ENCODE measurements around the gene NF2.

NF2 gene

GRCh38 chr22:29631725-29632124 is 28.3 kb downstream of the NF2 start:
- H3K9me3 ChIP-seq (ENCODE audit: control insufficient read depth, insufficient read depth, low read length): no peaks in the 10 kb centered on the region
- peaks cover 4% of the 10 kb centered on the region; the same call in 1 of the 2 replicates for H3K4me1 ChIP-seq (ENCODE audit: insufficient read depth, low read length)
- no peaks in the 10 kb centered on the region for H3K36me3 ChIP-seq (ENCODE audit: insufficient read depth, low read length)
- no peak overlapping the region for H3K9ac ChIP-seq (ENCODE audit: low read depth, low read length)

DNA sequence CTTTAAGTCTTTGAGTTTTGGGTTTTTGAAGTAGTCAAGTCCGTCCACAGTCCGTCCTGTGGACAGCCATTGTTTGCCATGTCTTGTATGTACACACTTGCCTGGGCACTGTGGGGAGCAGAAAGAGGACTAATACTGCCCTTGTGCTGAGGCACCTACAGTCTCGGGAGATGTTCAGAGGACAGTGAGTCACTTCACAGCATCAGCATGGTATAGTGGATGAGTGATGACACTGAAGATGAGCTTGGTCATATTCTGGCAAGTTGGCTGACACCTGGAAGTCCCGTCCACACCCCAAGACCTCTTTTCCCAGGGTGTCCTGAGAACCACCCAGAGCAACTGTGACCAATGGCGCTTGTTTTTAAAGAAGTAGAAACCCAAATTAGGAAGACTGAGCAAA is 29.2 kb downstream of the NF2 start:
- no peak overlapping the region for H3K9ac ChIP-seq (ENCODE audit: low read depth, low read length)
- no peaks in the 10 kb centered on the region; the same call in 1 of the 2 replicates for H3K4me1 ChIP-seq (ENCODE audit: insufficient read depth, low read length)
- H3K36me3 ChIP-seq (ENCODE audit: insufficient read depth, low read length): no peaks in the 10 kb centered on the region
- H3K9me3 ChIP-seq (ENCODE audit: control insufficient read depth, insufficient read depth, low read length): no peaks in the 10 kb centered on the region

DNA sequence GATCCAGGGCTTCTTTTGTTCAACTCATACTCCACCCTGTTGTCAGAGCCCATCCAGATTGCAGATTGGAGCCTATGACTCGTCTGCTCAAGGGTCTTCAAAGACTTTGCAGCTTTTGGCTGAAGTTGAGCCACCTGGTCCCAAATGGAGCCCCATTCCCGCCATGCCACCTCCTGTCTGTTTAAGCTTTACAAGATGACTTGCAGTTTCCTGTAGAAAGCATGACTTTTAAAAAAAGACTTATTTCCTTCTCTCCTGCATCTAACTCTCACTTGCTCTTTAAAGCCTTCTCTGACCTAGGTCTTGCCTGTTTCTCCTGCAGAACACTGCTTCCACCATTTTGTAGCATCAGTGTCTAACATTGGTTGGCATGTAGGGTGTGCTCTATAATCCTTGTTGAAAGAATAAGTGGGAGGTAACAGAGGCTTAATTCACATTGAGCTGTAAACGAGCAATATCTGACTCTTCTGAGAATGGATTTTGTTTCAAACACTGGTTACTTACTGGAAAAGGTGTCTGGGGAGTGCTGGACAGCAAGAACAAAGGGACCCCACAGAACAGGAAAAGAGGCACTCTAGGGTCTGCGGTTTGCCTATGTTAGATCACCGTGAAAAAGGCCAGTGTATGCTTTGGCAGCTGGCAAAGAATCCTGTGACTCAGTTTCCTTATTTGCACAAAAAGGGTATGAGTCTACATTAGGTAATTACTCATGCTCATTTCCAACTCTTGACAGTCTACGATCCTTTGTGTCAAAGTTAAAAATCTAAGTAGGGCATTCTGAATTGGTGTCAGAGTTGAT is 30.3 kb downstream of the NF2 start:
- Histone ChIP-seq H3K9me3 (ENCODE audit: control insufficient read depth, insufficient read depth, low read length) (no peaks in the 10 kb centered on the region), H3K36me3 (ENCODE audit: insufficient read depth, low read length) (0 out of 2 replicates have a peak, but pooled peaks cover 2% of the 10 kb centered on the region), H3K4me1 (ENCODE audit: insufficient read depth, low read length) (no peaks in the 10 kb centered on the region), H3K9ac (ENCODE audit: low read depth, low read length) (no peak overlapping the region)

DNA sequence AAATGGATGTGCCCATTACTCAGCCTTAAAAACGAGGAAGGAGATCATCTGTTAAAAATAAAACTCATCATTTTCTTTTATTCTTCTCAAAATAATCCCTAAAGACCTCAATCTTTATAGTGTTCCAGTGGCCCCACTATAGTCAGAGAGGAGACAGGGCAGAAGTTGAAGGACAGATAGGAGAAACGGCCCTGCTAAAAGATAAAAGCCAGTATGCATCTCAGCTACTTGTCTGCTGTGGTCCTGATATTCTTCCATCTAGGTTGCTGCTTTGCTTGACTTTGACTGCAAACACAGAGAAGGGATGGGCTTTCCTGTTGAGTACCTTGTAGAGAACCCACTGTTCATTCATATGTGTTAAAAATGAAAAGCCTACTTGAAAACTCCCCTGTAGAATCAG is 31.4 kb downstream of the NF2 start:
- H3K36me3 ChIP-seq (ENCODE audit: insufficient read depth, low read length): peaks cover 8% of the 10 kb centered on the region; the same call in 1 of the 2 replicates
- no peaks in the 10 kb centered on the region for H3K9me3 ChIP-seq (ENCODE audit: control insufficient read depth, insufficient read depth, low read length)
- H3K4me1 ChIP-seq (ENCODE audit: insufficient read depth, low read length): no peaks in the 10 kb centered on the region
- no peak overlapping the region for H3K9ac ChIP-seq (ENCODE audit: low read depth, low read length)

GRCh38 chr22:29635734-29636357 is 32.4 kb downstream of the NF2 start:
- H3K9ac ChIP-seq (ENCODE audit: low read depth, low read length): no peak overlapping the region

GRCh38 chr22:29636751-29637150 is 33.3 kb downstream of the NF2 start:
- Histone ChIP-seq H3K36me3 (ENCODE audit: insufficient read depth, low read length) (peaks cover 8% of the 10 kb centered on the region; the same call in 1 of the 2 replicates), H3K9me3 (ENCODE audit: control insufficient read depth, insufficient read depth, low read length) (no peaks in the 10 kb centered on the region), H3K9ac (ENCODE audit: low read depth, low read length) (no peak overlapping the region), H3K4me1 (ENCODE audit: insufficient read depth, low read length) (peaks cover 6% of the 10 kb centered on the region; the same call in 1 of the 2 replicates)

More at GRCh38 chr22:29635734-29636357, 32.4 kb downstream of the NF2 start:
- H3K36me3 ChIP-seq (ENCODE audit: insufficient read depth, low read length): peaks cover 8% of the 10 kb centered on the region; the same call in 1 of the 2 replicates
- H3K4me1 ChIP-seq (ENCODE audit: insufficient read depth, low read length): no peaks in the 10 kb centered on the region
- H3K9me3 ChIP-seq (ENCODE audit: control insufficient read depth, insufficient read depth, low read length): no peaks in the 10 kb centered on the region

- Histone ChIP-seq H3K9me3 (ENCODE audit: control insufficient read depth, insufficient read depth, low read length) (no peaks in the 10 kb centered on the region; the same call in 1 of the 2 replicates), H3K9ac (ENCODE audit: low read depth, low read length) (no peak overlapping the region), H3K36me3 (ENCODE audit: insufficient read depth, low read length) (peaks cover 12% of the 10 kb centered on the region), H3K4me1 (ENCODE audit: insufficient read depth, low read length) (peaks cover 8% of the 10 kb centered on the region; the same call in 1 of the 2 replicates)
These were observed 33.7 kb downstream of the NF2 start for GRCh38 chr22:29637181-29637580.

GRCh38 chr22:29638678-29639077 is 35.2 kb downstream of the NF2 start:
- peaks cover 13% of the 10 kb centered on the region for H3K36me3 ChIP-seq (ENCODE audit: insufficient read depth, low read length)
- H3K9ac ChIP-seq (ENCODE audit: low read depth, low read length): no peak overlapping the region
- H3K9me3 ChIP-seq (ENCODE audit: control insufficient read depth, insufficient read depth, low read length): no peaks in the 10 kb centered on the region; the same call in none of the 2 replicates
- peaks cover 8% of the 10 kb centered on the region; the same call in 1 of the 2 replicates for H3K4me1 ChIP-seq (ENCODE audit: insufficient read depth, low read length)

DNA sequence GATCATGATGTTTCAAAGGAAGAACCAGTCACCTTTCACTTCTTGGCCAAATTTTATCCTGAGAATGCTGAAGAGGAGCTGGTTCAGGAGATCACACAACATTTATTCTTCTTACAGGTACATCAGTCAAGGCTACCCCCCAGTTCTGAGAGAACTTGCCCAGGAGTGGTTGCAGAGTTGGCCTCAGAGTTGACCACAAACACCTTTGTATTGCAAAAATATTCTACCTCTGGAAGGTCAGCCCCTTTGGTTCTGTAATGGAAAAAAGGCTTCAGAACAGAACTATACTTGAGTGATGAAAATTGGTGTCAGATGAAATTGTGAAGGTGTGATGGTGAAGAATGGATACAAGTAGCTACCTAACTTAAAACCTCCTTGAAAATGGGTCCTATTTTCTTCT is 35.7 kb downstream of the NF2 start:
- Histone ChIP-seq H3K4me1 (ENCODE audit: insufficient read depth, low read length) (peaks cover 8% of the 10 kb centered on the region; the same call in 1 of the 2 replicates), H3K9me3 (ENCODE audit: control insufficient read depth, insufficient read depth, low read length) (no peaks in the 10 kb centered on the region; the same call in none of the 2 replicates), H3K36me3 (ENCODE audit: insufficient read depth, low read length) (peaks cover 13% of the 10 kb centered on the region), H3K9ac (ENCODE audit: low read depth, low read length) (no peak overlapping the region)

DNA sequence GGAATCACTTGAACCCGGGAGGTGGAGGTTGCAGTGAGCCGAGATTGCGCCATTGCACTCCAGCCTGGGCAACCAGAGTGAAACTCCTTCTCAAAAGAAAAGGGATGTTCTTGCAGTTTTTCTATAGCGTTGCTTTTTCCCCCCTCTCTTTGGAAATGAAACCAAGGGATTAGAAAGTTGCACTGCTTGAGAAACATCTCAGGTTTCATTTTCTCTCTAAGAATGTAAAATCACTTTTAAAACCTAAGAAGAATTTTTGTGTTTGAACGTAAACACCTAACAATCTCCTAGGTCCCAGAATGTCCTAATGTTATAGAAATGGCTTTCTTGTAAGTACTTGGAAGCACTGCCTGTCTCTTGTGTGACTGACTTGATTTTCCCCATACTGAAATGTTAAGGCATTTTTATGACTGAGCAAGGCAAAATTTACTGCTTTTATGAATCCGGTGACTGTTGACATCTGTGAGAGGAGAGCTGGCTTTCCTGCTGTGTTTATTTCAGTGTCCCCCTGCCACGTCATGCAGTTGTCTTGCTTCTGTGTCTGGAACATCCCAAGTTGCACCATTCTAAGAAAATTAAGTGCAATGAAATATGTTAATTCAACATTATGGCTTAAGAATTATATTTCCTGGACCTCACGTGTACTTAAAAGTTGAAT is 37.7 kb downstream of the NF2 start:
- Histone ChIP-seq H3K9me3 (ENCODE audit: control insufficient read depth, insufficient read depth, low read length) (peaks cover 3% of the 10 kb centered on the region), H3K9ac (ENCODE audit: low read depth, low read length) (no peak overlapping the region), H3K4me1 (ENCODE audit: insufficient read depth, low read length) (peaks cover 8% of the 10 kb centered on the region; the same call in 1 of the 2 replicates), H3K36me3 (ENCODE audit: insufficient read depth, low read length) (peaks cover 16% of the 10 kb centered on the region)

DNA sequence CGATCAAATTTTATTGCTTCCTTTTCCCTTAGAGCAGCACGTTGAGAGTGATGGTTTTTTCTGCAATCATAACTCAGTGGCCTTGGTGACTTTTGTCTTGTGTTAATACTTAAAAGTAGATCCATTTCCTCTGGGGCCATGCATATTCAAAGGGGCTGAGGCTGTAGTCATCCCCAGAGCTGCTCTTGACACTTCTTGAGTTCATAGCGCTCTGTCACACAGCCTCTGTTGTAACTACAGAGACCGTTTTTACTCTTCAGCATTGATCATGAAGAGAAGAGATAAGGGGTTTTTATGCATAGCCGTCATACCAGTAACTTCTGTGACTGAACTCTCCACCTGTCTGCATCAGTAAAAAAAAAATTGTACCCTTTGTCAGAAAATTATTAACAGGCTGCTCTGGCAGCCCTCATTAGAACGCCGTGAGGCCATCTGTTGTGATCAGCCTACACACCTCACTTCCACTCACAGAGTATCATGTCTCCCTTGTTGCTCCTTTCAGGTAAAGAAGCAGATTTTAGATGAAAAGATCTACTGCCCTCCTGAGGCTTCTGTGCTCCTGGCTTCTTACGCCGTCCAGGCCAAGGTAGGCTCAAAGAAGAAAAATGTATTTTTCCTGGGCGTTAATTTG is 38.4 kb downstream of the NF2 start:
- H3K36me3 ChIP-seq (ENCODE audit: insufficient read depth, low read length): peaks cover 16% of the 10 kb centered on the region
- H3K9ac ChIP-seq (ENCODE audit: low read depth, low read length): no peak overlapping the region
- peaks cover 3% of the 10 kb centered on the region for H3K9me3 ChIP-seq (ENCODE audit: control insufficient read depth, insufficient read depth, low read length)
- H3K4me1 ChIP-seq (ENCODE audit: insufficient read depth, low read length): peaks cover 8% of the 10 kb centered on the region; the same call in 1 of the 2 replicates

DNA sequence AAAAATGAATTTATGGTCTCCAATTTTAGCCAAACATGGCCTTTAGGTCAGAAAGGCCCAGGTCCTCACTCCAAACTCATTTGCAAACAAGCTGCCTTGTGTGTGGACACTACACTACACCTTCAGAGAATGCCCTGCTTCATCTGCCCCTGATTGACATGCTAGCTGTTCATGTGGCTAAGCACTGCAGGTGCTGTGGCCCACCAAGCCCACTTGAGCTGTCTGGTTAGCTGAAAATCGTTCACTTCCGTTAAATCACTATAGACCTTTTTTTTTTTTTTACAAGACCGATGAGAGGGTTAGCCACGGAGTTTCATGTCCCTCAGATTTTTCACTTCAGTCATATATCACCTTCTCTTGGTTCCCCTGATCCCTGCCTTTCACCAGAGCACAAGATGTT is 39.3 kb downstream of the NF2 start:
- H3K36me3 ChIP-seq (ENCODE audit: insufficient read depth, low read length): peaks cover 16% of the 10 kb centered on the region
- peaks cover 8% of the 10 kb centered on the region; the same call in 1 of the 2 replicates for H3K4me1 ChIP-seq (ENCODE audit: insufficient read depth, low read length)
- no peak overlapping the region for H3K9ac ChIP-seq (ENCODE audit: low read depth, low read length)
- H3K9me3 ChIP-seq (ENCODE audit: control insufficient read depth, insufficient read depth, low read length): peaks cover 3% of the 10 kb centered on the region

DNA sequence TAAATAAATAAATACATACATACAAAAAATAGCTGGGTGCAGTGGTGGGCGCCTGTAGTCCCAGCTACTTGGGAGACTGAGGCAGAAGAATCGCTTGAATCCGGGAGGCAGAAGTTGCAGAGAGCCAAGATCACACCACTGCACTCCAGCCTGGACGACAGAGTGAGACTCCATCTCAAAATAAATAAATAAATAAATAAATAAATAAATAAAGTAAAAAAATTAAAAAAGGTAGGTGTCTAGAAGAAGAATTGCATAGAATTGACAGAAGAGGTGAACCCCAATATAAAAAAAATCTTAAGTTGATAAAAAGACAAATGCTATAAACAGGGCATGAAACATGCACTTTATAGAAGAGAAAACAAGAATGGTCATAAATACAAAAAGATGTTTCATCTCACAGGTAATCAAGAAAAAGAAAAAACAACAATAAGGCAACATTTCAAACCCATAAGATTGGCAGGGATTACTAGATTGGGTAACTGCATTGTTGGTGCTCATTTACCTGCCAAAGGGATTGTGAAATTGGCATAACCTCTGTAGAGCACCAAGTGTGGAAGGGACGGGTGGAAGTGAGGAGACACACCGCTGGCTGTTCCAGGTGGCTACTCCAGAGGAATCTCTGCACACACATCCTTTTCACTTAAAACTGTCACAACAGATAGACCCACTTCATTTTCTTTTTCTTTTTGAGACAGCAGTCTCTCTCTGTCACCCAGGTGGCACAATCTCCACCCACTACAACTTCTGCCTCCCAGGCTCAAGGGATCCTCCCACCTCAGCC is 44.7 kb downstream of the NF2 start:
- no peak overlapping the region for H3K9ac ChIP-seq (ENCODE audit: low read depth, low read length)
- H3K36me3 ChIP-seq (ENCODE audit: insufficient read depth, low read length): peaks cover 3% of the 10 kb centered on the region; the same call in 1 of the 2 replicates
- H3K4me1 ChIP-seq (ENCODE audit: insufficient read depth, low read length): no peaks in the 10 kb centered on the region
- 0 out of 2 replicates have a peak, but pooled peaks cover 3% of the 10 kb centered on the region for H3K9me3 ChIP-seq (ENCODE audit: control insufficient read depth, insufficient read depth, low read length)

Measured in ES-I3 (cell line).